CD14-positive monocyte (primary cell): ENCODE measurements around the gene RPS6KA2. TPM values are rescaled to one million over a fixed set of nuclear protein-coding genes. Genes with fewer than 3 reads are reported as not detected.

Experiments
- DNase-seq, 3 donors: peaks; one replicate each; pipeline ENCODE4 v3.0.0-alpha.2; 2011 to 2022
- H2AFZ ChIP-seq: 2 replicates; pipeline ENCODE4 v1.6.0; 2012; ENCODE audit warnings: mild to moderate bottlenecking, low read depth, low read length, inconsistent platforms; ENCODE audit not compliant: insufficient read depth, poor library complexity, severe bottlenecking
- H3K27ac ChIP-seq, 2 donors: 1 replicate in 1 of 2; 2 replicates in 1 of 2; pipeline ENCODE4 v1.5.1; 2012 to 2013; ENCODE audit warnings: low read length in 2 of 2, control low read depth in 1 of 2, inconsistent platforms in 1 of 2, low read depth in 1 of 2, mild to moderate bottlenecking in 1 of 2
- H3K27me3 ChIP-seq, 2 donors: one replicate each; pipeline versions ENCODE4 v1.6.0 to v1.6.1; 2011 to 2013; ENCODE audit warnings: low read length in 2 of 2; ENCODE audit not compliant: control insufficient read depth in 2 of 2, insufficient read depth in 2 of 2
- H3K36me3 ChIP-seq, 2 donors: replicated peaks in 1 of 2; 1 replicate in 1 of 2; 2 replicates in 1 of 2; pipeline versions ENCODE4 v1.5.1 to v1.6.1; 2012 to 2013; ENCODE audit warnings: low read length in 2 of 2, control low read depth in 1 of 2, inconsistent platforms in 1 of 2, mild to moderate bottlenecking in 1 of 2; ENCODE audit not compliant: insufficient read depth in 2 of 2, control insufficient read depth in 1 of 2
- H3K4me1 ChIP-seq, 2 donors: 1 replicate in 1 of 2; 2 replicates in 1 of 2; pipeline versions ENCODE4 v1.5.1 to v1.6.1; 2012 to 2013; ENCODE audit warnings: low read length in 2 of 2, control low read depth in 1 of 2, inconsistent platforms in 1 of 2, mild to moderate bottlenecking in 1 of 2, moderate library complexity in 1 of 2; ENCODE audit not compliant: insufficient read depth in 2 of 2, control insufficient read depth in 1 of 2
- H3K4me2 ChIP-seq: replicated peaks from 2 replicates; pipeline ENCODE3; 2012; ENCODE audit warnings: low read length, moderate library complexity, mild to moderate bottlenecking; ENCODE audit not compliant: poor library complexity, severe bottlenecking; ENCODE audit errors: extremely low read depth
- H3K4me3 ChIP-seq, 3 experiments: fragments of 200-600 bp in 1 of 3; sonication (generic) in 1 of 3; replicated peaks in 1 of 3; 1 replicate in 2 of 3; 2 replicates in 1 of 3; pipeline ENCODE4 v1.5.1; 2011 to 2013; ENCODE audit warnings: low read length in 3 of 3, mild to moderate bottlenecking in 3 of 3, control low read depth in 2 of 3, low read depth in 2 of 3, inconsistent platforms in 1 of 3, moderate library complexity in 1 of 3
- H3K79me2 ChIP-seq: 2 replicates; pipeline ENCODE4 v1.6.0; 2012; ENCODE audit warnings: mild to moderate bottlenecking, control low read depth, inconsistent platforms, low read length, moderate library complexity; ENCODE audit not compliant: insufficient read depth
- H3K9ac ChIP-seq: 2 replicates; pipeline ENCODE4 v1.6.0; 2017; ENCODE audit warnings: low read length, mild to moderate bottlenecking; ENCODE audit not compliant: insufficient read depth, poor library complexity, severe bottlenecking
- H3K9me3 ChIP-seq, 2 donors: replicated peaks in 1 of 2; 1 replicate in 1 of 2; 2 replicates in 1 of 2; pipeline versions ENCODE4 v1.5.1 to v1.6.1; 2012 to 2013; ENCODE audit warnings: low read length in 2 of 2, control low read depth in 1 of 2; ENCODE audit not compliant: control insufficient read depth in 1 of 2, insufficient read depth in 1 of 2
- H4K20me1 ChIP-seq: 2 replicates; pipeline ENCODE4 v1.6.0; 2012; ENCODE audit warnings: mild to moderate bottlenecking, low read length, control low read depth, moderate library complexity; ENCODE audit not compliant: insufficient read depth
- H3K27ac Mint-ChIP-seq, 7 donors: one replicate each; pipeline ENCODE4 v1.8.0; 2020; ENCODE audit warnings: mild to moderate bottlenecking in 7 of 7, mixed read lengths in 7 of 7, moderate library complexity in 6 of 7, inconsistent platforms in 2 of 7
- H3K27me3 Mint-ChIP-seq, 3 donors: one replicate each; pipeline ENCODE4 v1.8.0; 2021 to 2022; ENCODE audit warnings: low read depth in 3 of 3, mild to moderate bottlenecking in 3 of 3, mixed read lengths in 3 of 3, moderate library complexity in 3 of 3, inconsistent platforms in 1 of 3
- H3K36me3 Mint-ChIP-seq, 2 donors: one replicate each; pipeline ENCODE4 v1.8.0; 2020; ENCODE audit warnings: mixed read lengths in 2 of 2, inconsistent platforms in 1 of 2, mild to moderate bottlenecking in 1 of 2
- H3K4me1 Mint-ChIP-seq: one replicate; pipeline ENCODE4 v1.8.0; 2020; ENCODE audit warnings: mild to moderate bottlenecking, mixed read lengths
- H3K4me3 Mint-ChIP-seq, 2 donors: one replicate each; pipeline ENCODE4 v1.8.0; 2020; ENCODE audit warnings: mild to moderate bottlenecking in 2 of 2, mixed read lengths in 2 of 2, moderate library complexity in 1 of 2
- H3K9me3 Mint-ChIP-seq, 7 donors: one replicate each; pipeline ENCODE4 v1.8.0; 2020 to 2022; ENCODE audit warnings: mixed read lengths in 7 of 7, mild to moderate bottlenecking in 6 of 7, moderate library complexity in 6 of 7, inconsistent platforms in 2 of 7
- WGBS: methylation state at CpG from one replicate; pipeline ENCODE4 v1.1.5; 2013; ENCODE audit warnings: missing lambda C conversion rate; ENCODE audit not compliant: insufficient coverage; 5-methylcytosine and 5-hydroxymethylcytosine counted together
- intact Hi-C, 2 donors: fragments of 100-400 bp; cut with micrococcal nuclease; formaldehyde crosslinking; loops; one replicate each; pipeline versions ENCODE4 v1.15.0 to v1.15.1; 2023
- polyA plus RNA-seq, 3 donors: library from polyadenylated mRNA; depleted of rRNA in 1 of 3; unstranded in 2 of 3; stranded (reverse) in 1 of 3; fragments of 300-500 nt in 2 of 3; fragments of >200 nt in 1 of 3; fragmentation: Illumina TruSeq in 2 of 3; gene quantifications; 1 replicate in 2 of 3; 2 replicates in 1 of 3; pipeline ENCODE4 v1.2.3, GENCODE V29; 2012 to 2021
- TF ChIP-seq, protein P1 (sequence below): fragments of 200-600 bp; IDR thresholded peaks from one replicate; pipeline ENCODE4 v1.8.0; 2022; ENCODE audit warnings: antibody characterized with exemption, mild to moderate bottlenecking

RPS6KA2 gene
- polyA plus RNA-seq, 3 donors, result 1.4 to 3.1 (median 1.9) TPM

DNA sequence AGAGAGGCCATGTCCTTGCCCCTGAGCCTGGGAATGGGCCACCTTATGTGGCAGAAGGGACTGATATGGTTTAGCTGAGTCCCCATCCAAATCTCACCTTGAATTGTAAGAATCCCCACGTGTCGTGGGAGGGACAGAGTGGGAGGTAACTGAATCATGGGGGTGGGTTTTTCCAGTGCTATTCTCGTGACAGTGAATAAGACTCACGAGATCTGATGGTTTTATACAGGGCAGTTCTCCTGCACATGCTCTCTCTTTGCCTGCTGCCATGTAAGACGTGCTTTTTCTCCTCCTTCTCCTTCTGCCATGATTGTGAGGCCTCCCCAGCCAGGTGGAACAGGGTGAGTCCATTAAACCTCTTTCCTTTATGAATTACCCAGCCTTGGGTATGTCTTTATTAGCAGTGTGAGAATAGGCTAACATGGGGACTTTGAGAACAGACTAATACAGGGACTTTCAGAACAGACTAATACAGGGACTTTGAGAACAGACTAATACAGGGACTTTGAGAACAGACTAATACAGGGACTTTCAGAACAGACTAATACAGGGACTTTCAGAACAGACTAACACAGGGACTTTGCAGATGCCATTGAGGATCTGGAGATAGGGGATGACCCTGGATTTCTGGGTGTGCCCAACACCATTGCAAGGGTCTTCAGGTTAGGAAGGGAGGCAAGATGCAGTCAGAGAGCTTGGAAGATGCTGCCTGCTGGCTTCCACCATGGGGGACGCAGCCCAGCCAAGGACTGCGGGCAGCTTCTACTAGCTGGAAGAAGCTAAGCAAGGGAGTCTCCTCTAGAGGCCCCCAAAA, 127.5 kb downstream of the RPS6KA2 start:
- TF ChIP-seq, protein P1, sequence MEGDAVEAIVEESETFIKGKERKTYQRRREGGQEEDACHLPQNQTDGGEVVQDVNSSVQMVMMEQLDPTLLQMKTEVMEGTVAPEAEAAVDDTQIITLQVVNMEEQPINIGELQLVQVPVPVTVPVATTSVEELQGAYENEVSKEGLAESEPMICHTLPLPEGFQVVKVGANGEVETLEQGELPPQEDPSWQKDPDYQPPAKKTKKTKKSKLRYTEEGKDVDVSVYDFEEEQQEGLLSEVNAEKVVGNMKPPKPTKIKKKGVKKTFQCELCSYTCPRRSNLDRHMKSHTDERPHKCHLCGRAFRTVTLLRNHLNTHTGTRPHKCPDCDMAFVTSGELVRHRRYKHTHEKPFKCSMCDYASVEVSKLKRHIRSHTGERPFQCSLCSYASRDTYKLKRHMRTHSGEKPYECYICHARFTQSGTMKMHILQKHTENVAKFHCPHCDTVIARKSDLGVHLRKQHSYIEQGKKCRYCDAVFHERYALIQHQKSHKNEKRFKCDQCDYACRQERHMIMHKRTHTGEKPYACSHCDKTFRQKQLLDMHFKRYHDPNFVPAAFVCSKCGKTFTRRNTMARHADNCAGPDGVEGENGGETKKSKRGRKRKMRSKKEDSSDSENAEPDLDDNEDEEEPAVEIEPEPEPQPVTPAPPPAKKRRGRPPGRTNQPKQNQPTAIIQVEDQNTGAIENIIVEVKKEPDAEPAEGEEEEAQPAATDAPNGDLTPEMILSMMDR, result no peak
- Mint-ChIP-seq H3K9me3 (peaks cover 0 to 5% (median 2%) of the 10 kb centered on the region in 7 donors), H3K27me3 (peaks cover 2 to 4% (median 2%) of the 10 kb centered on the region in 3 donors), H3K4me1 (peaks cover 2% of the 10 kb centered on the region), H3K27ac (no peak overlapping the region), H3K36me3 (peaks cover 0 to 7% of the 10 kb centered on the region in 2 donors), H3K4me3 (no peak overlapping the region)
- H3K9me3 ChIP-seq, result no peaks in the 10 kb centered on the region
- H2AFZ ChIP-seq, result no peak overlapping the region
- WGBS, result 100% methylated on average over 4 of the region's 7 CpGs
- H3K79me2 ChIP-seq, result no peaks in the 10 kb centered on the region
- H3K4me1 ChIP-seq, result no peaks in the 10 kb centered on the region
- no peaks in the 10 kb centered on the region for H3K36me3 ChIP-seq
- no peaks in the 10 kb centered on the region for H3K27me3 ChIP-seq
- no peak overlapping the region for H3K4me3 ChIP-seq
- H4K20me1 ChIP-seq, result no peaks in the 10 kb centered on the region
- no peak for DNase-seq
- H3K4me2 ChIP-seq, result no peak overlapping the region
- H3K9ac ChIP-seq, result no peak overlapping the region
- H3K27ac ChIP-seq, result no peak overlapping the region
- intact Hi-C loops, result no loop called here

DNA sequence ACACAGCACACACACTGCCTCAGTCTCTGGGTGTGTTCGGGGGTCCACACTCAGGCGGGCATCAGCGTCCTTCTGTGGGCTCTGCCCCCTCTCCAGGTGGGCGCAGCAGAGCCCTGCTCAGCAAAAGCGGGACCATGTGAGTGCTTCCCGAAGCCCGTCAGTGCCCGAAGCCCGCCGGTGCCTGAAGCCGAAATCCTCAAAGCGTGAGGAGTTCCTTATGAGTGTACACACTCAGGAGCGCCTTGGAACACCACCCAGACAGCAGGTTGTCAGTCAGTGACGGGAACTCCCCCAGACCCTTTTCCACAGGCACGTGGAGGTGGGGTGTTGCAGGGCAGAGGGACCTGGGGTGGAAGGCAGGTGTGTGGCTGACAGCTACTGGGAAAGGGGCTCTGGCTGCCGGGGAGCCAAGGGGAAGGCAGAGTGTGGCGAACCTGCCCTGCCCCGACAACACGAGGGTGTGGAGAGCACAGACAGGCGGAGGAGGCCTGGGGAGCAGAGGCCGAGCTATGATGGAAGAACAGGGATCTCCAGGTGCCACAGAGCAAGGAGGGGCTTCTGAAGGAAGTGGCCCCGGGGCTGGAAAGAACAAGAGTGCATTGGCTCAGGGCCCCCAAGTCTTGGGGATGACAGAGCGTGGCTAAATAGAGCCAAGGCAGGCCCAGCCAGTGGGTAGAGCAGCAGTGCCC, 128.2 kb downstream of the RPS6KA2 start:
- Histone ChIP-seq H3K9ac (no peak overlapping the region), H3K4me2 (no peak overlapping the region), H3K27me3 (no peaks in the 10 kb centered on the region), H3K79me2 (no peaks in the 10 kb centered on the region), H3K4me3 (no peak overlapping the region), H3K27ac (no peak overlapping the region), H4K20me1 (no peaks in the 10 kb centered on the region), H3K9me3 (no peaks in the 10 kb centered on the region), H3K36me3 (no peaks in the 10 kb centered on the region), H2AFZ (no peak overlapping the region), H3K4me1 (no peaks in the 10 kb centered on the region)
- peaks cover 2% of the 10 kb centered on the region for H3K4me1 Mint-ChIP-seq
- intact Hi-C loops, result no loop called here
- TF ChIP-seq, protein P1, result no peak
- peaks cover 0 to 5% (median 2%) of the 10 kb centered on the region in 7 donors for H3K9me3 Mint-ChIP-seq
- H3K36me3 Mint-ChIP-seq, result peaks cover 0 to 7% of the 10 kb centered on the region in 2 donors
- peak overlapping the region in 1 of 7 donors; percentile 21 for H3K27ac Mint-ChIP-seq
- WGBS, result 98% methylated on average over 21 of the region's 23 CpGs
- DNase-seq, result no peak
- H3K27me3 Mint-ChIP-seq, result peaks cover 2 to 4% (median 2%) of the 10 kb centered on the region in 3 donors
- H3K4me3 Mint-ChIP-seq, result no peak overlapping the region
